GM12865 (cell line): Measurements from ENCODE around the gene ENAH.

Experiments used
- DNase-seq: peaks from one replicate; pipeline ENCODE4 v3.0.0; 2010; ENCODE audit warnings: low read depth
- H3K4me3 ChIP-seq: 2 replicates; pipeline ENCODE4 v1.5.1; 2011; ENCODE audit warnings: mild to moderate bottlenecking, low read depth, low read length, control low read depth
- CTCF ChIP-seq: IDR thresholded peaks from 2 replicates; pipeline ENCODE4 v1.5.1; 2011; ENCODE audit warnings: low read length, control low read depth, low read depth, inconsistent platforms; ENCODE audit not compliant: insufficient read depth; ENCODE audit errors: missing control alignments

Gene ENAH

GRCh38 chr1:225548140-225548857 is 104.6 kb downstream of the ENAH start:
- no peak for TF ChIP-seq CTCF
- H3K4me3 ChIP-seq: no peak overlapping the region
- DNase-seq: no peak

GRCh38 chr1:225545649-225546048 is 107.3 kb downstream of the ENAH start:
- DNase-seq: no peak
- TF ChIP-seq CTCF: no peak
- no peak overlapping the region for H3K4me3 ChIP-seq

GRCh38 chr1:225544924-225545323 is 108.0 kb downstream of the ENAH start:
- TF ChIP-seq CTCF: no peak
- H3K4me3 ChIP-seq: no peak overlapping the region
- DNase-seq: no peak

- DNase-seq: no peak
- TF ChIP-seq CTCF: no peak
- H3K4me3 ChIP-seq: no peak overlapping the region
Measured at GRCh38 chr1:225544263-225544662, 108.7 kb downstream of the ENAH start.

GRCh38 chr1:225543350-225543749 is 109.6 kb downstream of the ENAH start:
- H3K4me3 ChIP-seq: no peak overlapping the region
- TF ChIP-seq CTCF: no peak
- DNase-seq: no peak

- DNase-seq: no peak
- TF ChIP-seq CTCF: no peak
- H3K4me3 ChIP-seq: no peak overlapping the region
Measured at GRCh38 chr1:225541383-225541782, 111.5 kb downstream of the ENAH start.

GRCh38 chr1:225539575-225539974 is 113.3 kb downstream of the ENAH start:
- no peak overlapping the region for H3K4me3 ChIP-seq
- DNase-seq: no peak
- no peak for TF ChIP-seq CTCF
